NCI-H187 treated with DMSO at 0.1 percent for 48 hours (cell line): ENCODE results near the gene MTPN.
A peak's percentile ranks its signal among the peaks of the same experiment; 100 is the strongest.

Experiments used
- DNase-seq: peaks from one replicate; lab custom pipeline; 2025; lab: John Stamatoyannopoulos, UW

MTPN gene, protein sequence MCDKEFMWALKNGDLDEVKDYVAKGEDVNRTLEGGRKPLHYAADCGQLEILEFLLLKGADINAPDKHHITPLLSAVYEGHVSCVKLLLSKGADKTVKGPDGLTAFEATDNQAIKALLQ

DNA sequence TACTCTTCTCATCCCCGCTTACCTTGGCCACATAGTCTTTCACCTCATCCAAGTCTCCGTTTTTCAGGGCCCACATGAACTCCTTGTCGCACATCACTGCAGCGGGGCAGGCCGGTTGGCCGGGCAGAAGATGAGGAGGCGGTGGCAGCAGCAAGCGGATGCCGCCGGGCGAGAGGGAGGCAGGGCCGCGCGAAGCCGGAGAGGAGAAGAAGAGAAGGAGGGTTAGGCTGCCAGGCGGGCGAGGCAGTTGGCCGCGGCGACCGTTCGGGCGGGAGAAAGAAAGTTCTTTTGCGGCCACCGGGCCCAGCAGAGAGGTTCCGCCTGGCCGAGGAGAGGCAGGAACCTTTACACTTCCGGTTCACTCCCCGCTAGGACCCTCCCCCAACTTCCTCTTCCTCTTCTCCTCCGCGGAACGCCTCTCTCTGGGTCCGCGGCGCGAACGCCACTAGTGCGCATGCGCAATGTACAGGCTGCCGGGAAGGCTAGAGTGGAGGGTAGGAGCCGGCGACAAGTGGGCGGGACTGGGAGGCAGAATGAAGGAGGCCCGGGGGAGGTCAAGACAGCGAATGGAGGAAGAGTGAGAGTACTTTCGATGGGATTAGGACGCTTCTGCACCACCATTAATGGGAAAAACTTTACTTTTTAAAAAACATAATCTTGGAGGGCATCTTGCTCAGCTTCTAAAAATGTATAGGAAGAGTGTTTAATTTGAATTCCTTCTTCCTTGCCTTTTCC lies at the start of gene MTPN:
Gene MTPN, minus strand, starts transcription at position 353 of the 735 bp plus-strand sequence. Its CDS starts 259 bp downstream, at position 94.
- peak; percentile 97 for DNase-seq

DNA sequence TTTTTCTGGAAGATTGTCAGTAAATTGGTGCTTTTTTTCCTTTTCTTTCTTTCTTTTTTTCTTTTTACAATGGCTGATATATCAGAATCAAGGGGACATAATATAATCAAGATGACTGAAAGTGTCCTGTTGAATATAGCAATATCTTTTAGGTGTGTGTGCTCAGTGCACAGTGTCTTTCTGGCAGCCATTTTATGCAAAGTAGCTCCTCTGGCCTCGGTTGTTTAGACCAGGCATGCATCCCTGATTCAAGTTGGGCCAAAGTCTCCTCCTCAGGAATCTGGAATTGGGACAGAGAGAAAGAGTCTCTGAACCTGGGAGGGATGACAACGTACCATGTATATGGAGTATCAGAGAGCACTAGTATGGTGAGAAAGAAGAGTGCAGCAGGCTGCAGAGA lies 49.0 kb upstream of the MTPN start:
- no peak for DNase-seq

DNA sequence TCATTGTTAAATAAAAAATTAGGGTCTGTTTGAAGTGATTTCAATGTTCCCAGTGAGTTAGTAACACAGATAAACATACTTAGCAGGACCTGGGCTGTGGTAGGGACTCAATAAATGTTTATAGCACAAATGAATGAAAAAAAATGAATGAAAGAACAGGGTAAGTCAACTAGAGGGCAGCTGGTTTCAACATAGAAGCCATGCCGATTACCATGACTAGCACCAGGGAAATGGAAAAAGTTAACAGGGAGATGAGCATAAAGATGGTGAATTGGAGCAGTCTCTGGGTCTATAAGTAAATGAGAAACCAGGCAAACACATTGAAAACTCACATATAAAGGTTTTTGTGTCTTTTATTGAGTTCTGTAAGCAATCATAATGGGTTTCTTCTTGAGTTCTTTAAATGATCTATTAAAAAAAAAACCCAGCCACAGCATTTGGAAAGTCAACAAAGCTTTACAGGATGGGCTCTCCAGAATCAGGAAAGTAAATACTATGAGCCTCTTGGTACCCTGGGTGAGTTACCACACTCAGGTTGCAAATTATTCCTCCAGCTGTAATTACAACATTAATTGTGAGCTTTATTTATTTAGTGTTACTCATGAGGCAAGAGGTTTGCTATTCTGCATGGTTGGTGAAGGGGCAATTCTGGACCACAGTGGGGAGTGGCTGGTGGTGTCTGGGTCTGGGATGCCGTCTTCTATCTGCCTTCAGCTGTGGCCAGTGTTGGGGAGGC lies 46.1 kb upstream of the MTPN start:
- DNase-seq = peak; percentile 93

DNA sequence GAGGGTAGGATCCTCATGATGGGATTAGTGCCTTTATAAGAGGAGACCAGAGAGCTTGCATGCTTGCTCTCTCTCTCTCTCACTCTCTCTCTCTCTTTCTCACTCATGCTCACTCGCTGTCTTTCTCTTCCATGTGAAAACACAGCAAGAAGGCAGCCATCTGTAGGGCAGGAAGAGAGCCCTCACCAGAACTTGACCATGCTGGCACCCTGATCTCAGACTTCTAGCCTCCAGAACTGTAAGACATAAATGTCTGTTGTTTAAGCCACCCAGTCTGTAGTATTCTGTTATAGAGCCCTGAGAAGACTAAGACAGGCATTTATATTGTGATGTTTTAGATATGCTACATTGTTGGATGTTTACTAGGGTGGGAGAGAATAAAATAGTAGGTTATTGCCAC lies 43.4 kb upstream of the MTPN start:
- DNase-seq = no peak

DNA sequence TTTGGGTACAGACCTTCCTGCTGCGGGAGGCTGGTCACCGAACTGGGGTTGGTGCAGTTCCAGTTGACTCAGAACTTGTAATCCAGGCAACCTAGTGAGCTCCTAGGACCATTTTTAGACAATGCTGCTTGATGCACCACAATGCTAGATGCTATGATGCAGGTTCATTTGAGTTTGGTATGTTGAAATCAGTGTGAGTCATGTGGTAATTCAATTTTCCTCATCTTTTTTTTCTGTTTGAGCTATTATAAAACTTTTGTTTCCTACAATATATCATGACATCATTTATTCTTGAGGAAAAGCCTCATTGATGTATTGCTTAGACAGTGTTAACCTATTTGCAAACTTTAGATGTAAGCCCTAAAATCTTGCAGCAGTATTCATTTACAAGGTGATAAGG lies 40.9 kb upstream of the MTPN start:
- DNase-seq = no peak

DNA sequence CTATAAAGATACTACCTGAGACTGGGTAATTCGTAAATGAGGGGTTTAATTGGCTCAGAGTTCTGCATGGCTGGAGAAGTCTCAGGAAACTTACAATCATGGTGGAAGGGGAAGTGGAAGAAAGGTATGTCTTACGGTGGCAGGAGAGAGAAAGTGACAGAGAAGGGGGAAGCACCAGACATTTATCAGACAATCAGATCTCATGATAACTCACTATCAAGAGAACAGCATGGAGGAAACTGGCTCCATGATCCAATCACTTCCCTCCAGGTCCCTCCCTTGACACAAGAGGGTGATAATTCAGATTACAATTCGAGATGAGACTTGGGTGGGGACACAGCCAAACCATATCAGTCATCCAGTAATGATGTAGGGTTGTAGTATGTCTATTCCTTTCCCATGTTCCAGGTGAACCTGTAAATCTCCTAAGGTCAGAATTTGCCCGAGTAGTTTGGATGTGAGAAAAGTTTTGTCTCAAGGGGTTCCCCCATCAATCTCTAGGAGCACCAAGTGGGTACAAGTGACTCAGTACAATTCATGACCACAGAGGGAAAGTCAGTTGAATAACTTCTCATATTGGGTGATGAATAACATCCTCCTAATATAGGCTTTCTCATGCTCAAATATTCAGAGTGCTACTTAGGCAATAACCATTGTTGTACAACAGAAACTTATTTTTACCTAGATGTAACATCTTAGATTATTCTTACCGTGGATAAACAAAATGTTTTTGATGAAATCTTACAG lies 39.7 kb upstream of the MTPN start:
- DNase-seq = no peak

DNA sequence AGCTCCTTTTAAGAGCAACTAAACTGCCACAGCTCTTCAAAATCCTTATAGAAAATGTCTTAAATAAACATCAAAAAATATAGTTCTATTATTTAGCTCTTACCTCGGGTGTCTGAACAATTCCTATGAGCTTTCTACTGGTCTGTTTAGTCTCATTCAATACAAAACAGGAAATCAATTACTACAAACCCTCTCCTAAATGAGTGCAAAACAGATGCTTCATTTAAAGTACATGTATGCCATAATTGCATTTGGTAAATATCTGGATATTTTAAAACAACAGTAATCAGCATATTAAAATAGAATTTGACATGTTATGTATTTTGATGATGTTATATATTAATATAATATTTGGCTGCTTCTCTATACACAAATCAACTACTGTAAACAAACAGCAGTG lies 38.5 kb upstream of the MTPN start:
- DNase-seq = no peak

DNA sequence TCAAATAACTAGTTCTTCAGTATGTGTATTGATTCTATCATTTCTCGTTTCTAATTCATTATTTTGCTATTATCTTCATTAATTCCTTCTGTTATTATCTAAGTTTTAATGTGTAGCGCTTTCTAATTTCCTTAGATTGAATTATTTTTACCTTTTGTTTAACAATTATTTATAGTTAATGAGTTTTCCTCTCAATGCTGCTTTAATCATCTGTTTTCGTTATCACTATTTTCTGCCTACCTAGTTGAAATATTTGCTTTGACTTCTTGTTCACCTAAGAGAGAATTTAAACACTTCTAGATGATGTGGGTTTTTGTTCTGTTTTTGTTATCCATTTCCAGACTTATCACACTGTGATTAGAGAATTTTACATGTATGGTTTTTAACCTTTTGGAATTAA lies 37.5 kb upstream of the MTPN start:
- no peak for DNase-seq

DNA sequence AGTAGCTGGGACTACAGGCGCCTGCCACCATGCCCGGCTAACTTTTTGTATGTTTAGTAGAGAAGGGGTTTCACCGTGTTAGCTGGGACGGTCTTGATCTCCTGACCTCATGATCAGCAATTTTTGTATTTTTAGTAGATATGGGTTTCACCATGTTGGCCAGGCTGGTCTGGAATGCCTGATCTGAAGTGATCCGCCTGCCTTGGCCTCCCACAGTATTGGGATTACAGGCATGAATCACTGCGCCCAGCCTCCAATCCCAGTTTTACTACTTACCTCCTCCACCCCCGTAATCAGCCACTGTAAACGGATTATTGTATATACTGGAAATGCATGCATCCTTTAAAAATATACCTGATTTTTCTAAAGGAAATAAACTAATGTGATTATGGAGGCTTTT lies 35.1 kb upstream of the MTPN start:
- no peak for DNase-seq

DNA sequence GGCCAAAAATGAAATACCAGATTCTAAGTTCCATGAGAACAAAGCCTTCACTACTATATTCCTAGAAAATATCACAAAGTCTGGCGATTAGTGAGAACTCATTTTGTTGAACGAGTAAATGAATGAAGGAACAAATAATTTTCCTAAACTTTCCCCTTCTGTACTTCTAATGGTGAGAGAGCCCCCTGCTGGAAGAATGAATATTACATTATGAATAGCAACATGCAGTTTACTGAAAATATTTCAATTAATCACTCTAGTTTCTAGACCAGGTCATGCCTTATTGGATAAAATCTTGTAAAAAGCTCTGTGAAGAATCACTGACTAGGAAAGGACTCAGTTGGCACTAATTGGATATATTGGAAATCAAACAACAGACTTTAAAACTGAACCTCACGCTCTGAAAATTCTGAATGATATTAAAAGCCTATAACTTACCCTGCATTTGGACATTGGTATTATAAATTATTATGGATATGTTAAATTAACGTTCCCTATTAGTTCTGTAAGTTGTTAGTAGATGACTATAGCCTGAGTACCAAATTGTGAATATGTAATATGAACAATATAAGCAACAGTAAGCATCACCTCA lies 32.4 kb upstream of the MTPN start:
- DNase-seq = peak; percentile 33

DNA sequence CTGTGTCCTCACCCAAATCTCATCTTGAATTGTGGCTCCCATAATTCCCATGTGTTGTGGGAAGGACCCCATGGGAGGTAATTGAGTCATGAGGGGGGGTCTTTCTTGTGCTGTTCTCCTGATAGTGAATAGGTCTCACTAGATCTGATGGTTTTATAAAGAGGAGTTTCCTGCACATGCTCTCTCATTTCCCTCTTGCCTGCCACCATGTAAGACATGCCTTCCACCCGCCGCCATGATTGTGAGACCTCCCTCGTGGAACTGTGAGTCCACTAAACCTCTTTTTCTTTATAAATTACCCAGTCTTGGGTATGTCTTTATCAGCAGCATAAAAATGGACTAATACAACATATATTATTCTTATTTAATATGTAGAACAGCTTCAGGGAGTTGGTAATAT lies 29.0 kb upstream of the MTPN start:
- DNase-seq = no peak

DNA sequence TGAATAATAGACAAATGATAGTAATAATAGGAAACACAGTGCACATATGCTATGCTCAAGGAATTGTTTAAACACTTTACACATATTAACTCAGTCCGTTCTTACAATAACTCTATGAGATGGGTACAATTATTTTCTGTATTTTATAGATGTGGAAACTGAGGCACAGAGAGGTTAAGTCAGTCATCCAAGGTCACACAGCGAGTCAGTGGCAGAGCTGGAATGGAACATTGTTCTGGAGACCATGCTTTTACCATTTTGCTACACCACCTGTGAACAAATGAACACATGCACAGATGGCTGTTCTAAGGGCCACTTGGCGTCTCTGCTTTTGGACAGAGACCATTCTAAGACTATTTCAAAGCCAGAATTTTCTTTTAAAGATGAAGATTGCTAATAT lies 26.9 kb upstream of the MTPN start:
- DNase-seq = no peak

DNA sequence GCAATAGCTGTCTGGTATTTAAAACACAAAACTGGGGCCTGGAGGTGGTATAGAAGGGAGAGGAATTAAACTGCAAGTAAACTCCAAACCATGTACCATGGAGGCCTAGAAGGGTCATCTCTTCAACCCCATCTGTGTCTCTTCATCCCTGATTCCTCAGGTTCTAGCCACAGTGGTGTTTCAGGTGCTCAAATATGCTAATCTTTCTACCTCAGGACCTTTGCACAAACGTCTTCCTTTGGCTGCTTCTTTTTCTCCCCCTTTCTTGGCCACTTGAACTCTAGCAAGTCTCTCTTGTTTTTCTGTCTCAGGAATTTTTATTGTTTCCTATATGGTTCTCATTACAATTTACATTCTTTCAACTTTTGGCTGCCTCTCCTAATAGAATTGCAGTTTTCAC lies 25.6 kb upstream of the MTPN start:
- no peak for DNase-seq

DNA sequence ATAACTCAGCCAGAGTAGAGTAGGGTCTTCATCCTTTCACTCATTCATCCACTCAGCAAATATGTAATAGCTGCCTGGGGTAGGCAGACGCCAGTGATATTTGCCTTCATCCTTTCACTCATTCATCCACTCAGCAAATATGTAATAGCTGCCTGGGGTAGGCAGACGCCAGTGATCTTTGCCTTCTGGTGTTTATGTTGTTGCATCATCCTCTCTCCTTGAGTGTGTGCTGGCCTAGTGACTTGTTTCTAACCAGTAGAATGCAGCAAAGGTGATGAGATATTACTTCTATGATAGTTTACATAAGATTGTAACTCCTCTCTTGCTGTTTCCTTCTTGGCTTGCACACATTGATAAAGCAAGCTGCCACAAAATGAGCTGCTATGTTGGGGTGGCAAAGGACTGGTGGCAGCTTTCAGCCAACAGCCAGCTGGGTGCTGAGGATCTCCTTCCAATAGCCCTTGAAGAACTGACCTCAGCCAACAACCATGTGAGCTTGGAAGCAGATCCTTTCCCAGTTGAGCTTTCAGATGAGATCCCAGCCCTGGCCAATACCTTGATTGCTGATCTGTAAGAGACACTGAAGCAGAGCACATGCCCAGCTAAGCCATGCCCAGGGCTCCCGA lies 23.2 kb upstream of the MTPN start:
- DNase-seq = no peak

DNA sequence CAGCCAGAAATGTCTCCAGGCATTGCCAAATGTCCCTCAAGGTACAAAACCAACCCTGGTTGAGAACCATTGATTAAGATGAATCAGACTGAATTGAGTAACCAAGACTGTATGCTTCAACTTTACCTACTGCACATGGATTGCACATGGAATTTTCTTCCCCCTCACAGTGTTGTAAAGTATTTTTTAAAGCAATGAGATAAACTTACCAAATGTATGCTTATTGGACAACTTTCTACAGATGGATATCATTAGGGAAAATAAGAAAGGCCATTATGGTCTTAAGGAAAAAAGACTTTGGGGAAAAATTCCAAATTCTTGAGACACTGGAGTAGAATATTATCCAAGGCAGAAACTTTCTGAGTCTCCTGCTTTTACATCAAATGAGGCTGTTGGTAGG lies 20.9 kb upstream of the MTPN start:
- no peak for DNase-seq

DNA sequence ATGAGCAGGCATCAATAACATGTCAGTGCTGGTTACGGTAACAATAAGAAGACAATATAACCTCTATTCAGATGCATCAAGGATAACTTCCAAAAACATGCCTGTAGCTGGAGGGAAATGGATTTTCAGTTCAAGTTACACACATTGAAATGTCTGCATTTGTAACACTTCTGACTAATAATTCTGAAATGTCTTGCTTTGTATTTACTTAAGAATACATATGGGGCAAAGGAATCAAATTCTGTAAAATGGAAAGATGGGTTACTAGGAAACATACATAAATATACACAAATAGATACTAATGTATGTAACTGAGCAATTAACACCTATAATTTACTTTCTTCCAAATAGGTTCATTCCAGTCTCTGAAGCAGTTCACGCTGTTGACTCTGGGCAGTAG lies 18.6 kb upstream of the MTPN start:
- DNase-seq = no peak

DNA sequence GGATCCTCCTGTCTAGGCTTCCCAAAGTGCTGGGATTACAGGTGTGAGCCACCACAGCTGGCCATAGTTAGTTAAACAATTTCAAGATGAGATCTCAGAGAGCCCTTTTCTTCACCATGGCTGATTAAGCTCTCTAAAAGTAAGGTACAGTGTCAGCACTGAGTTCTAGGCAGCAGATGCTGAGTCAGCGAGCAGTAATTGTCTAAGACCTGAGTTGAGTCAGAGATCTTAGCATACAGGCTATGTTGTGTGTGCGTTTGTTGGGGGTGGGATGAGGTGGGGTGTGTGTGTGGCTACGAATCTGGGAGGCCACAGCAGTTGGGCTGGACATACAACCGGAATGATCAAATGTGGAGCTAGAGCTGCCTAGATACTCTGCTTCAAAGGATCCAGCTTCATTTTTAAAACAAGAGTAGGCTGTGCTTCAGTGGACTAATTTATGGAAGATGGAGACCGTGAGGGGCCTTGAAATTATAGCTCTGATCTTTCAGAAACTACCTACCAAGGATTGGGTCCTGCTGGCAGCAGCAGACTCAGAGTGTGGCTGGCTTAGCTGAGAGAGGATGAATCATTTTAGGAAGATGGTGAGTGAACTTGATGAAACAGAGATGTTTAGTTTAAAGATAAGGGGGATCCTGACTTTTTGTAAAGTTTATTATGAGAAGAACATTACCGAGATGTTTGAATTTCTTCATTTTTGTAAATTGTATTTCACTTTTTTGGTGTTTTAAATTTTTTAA lies 17.5 kb upstream of the MTPN start:
- no peak for DNase-seq

DNA sequence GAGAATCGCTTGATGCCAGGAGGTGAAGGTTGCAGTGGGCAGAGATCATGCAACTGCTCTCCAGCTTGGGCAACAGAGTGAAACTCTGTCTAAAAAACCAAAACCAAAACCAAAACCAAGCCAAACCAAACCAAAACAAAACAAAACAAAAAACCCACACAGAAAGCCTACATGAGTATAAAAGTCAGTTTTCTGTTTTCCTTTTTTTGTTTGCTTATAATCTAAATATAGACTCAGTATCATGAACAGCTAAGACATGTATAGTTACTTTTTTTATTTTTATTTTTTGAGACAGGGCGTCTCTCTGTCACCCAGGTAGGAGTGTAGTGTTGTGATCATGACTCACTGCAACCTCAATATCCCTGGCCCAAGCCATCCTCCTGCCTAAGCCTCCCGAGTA lies 16.8 kb upstream of the MTPN start:
- no peak for DNase-seq

DNA sequence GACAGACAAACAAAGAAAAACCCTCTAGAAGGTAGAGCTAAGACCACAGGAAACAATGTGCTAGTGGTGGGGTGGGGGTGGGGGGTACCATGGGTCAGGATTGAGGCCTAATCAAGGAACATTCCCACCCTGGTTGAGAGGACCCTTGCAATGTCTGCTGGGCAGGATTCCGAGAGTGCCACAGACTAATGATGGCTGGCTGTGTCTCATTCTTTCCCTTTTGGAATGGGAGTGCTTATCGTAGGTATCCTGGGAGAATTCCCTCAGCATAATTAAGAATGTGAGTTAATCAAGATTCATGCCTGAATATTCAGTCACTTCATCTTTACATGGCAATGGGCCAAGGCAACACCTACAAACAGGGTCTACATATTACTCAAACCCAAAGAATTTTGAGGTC lies 14.7 kb upstream of the MTPN start:
- DNase-seq = no peak

DNA sequence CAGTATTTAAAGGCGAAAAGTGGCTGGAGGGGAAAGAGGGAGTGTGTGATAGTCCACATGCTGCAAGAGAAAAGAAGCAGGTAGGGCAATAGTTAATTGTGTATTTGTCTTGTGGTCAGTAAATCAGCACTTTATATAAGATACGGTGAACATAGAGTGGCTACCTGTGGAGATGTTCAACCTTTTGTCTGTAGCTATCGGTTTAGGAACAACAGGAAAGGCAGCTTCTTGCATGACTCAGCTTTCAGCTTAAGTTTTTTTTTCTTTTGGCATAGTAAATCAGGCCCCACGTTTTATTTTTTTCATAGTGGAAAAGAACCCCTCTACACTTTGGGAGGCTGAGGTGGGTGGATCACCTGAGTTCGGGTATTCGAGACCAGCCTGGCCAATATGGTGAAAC lies 14.2 kb upstream of the MTPN start:
- DNase-seq = peak; percentile 73

DNA sequence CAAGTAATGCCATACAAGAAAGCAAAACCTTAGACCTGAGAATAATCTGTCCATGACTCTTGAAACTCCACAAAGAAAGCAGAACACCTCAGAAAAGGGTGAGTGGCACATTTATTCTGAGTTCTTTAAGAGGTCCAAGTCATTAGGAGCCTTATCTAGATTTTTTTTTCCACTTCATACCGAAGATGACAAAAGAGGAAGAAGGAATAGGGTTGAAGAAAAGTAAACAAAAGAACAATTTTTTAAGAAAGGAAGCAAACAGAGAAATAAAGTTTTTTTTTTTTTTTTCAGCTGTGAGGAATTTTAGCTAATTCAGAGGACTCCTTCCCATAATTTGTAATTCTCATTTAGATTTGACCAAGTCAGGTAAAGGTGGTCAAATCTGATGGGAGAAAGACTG lies 13.1 kb upstream of the MTPN start:
- DNase-seq = no peak
